Transverse colon (tissue), 4 donors: ENCODE data around the gene PCP4L1. TPM values are rescaled to one million over a fixed set of nuclear protein-coding genes. Genes with fewer than 3 reads are reported as not detected.

ENCODE experiments used
- DNase-seq: peaks from one replicate; pipeline ENCODE4 v3.0.0-alpha.2; 2019
- H3K27ac ChIP-seq, 4 donors: fragments of 200-600 bp; sonication (generic); 2 replicates each; pipeline ENCODE4 v1.5.1; 2016 to 2018; ENCODE audit warnings: inconsistent platforms in 4 of 4
- H3K27me3 ChIP-seq: fragments of 200-600 bp; sonication (generic); 2 replicates; pipeline ENCODE4 v1.5.1; 2017; ENCODE audit warnings: inconsistent platforms
- H3K36me3 ChIP-seq, 4 donors: fragments of 200-600 bp; sonication (generic); 2 replicates each; pipeline ENCODE4 v1.5.1; 2017 to 2019; ENCODE audit warnings: inconsistent platforms in 4 of 4
- H3K4me1 ChIP-seq, 4 donors: fragments of 200-600 bp; sonication (generic); 2 replicates each; pipeline ENCODE4 v1.5.1; 2017 to 2020; ENCODE audit warnings: inconsistent platforms in 4 of 4
- H3K4me3 ChIP-seq, 4 donors: fragments of 200-600 bp; sonication (generic); 1 replicate in 1 of 4; 2 replicates in 3 of 4; pipeline versions ENCODE4 v1.5.1 to v1.6.1; 2017 to 2019; ENCODE audit warnings: inconsistent platforms in 4 of 4
- H3K9me3 ChIP-seq, 2 donors: fragments of 200-600 bp; sonication (generic); 2 replicates each; pipeline ENCODE4 v1.5.1; 2017 to 2019; ENCODE audit warnings: inconsistent platforms in 2 of 2
- EP300 ChIP-seq: sonication (generic); formaldehyde crosslinking; IDR thresholded peaks from one replicate; pipeline ENCODE4 v1.6.1; 2017; ENCODE audit warnings: antibody characterized with exemption, low read depth
- POLR2A ChIP-seq: fragments of 450-650 bp; IDR thresholded peaks from one replicate; pipeline ENCODE4 v1.6.1; 2016; ENCODE audit warnings: antibody characterized with exemption, mild to moderate bottlenecking, moderate library complexity
- POLR2AphosphoS5 ChIP-seq, 3 donors: sonication (generic); formaldehyde crosslinking; IDR thresholded peaks; one replicate each; pipeline ENCODE4 v1.6.1; 2016; ENCODE audit warnings: antibody characterized with exemption in 3 of 3
- WGBS, 2 donors: methylation state at CpG; one replicate each; pipeline ENCODE4 v1.1.5; 2018; ENCODE audit warnings: low coverage in 1 of 2; 5-methylcytosine and 5-hydroxymethylcytosine counted together
- in situ Hi-C, 4 donors: fragments of 200-750 bp; cut with MboI; loops; one replicate each; pipeline versions ENCODE4 v1.15.0 to v1.15.1; 2017; ENCODE audit warnings: low sequenced_read_pairs in 3 of 4, low pct_ligation_motif_present in 1 of 4, low pct_unique_long_range_greater_than_20kb in 1 of 4
- intact Hi-C: fragments of 100-400 bp; cut with DNase I; formaldehyde crosslinking; loops from one replicate; pipeline ENCODE4 v1.15.1; 2023; ENCODE audit warnings: low total_unique reads
- total RNA-seq, 4 donors: library from RNA; depleted of rRNA; stranded (reverse); fragments of >200 nt; gene quantifications; one replicate each; pipeline ENCODE4 v1.1.0, GENCODE V29; 2016
- TF ChIP-seq, protein P1 (sequence below), 5 experiments: fragments of 200-600 bp in 3 of 5; fragments of 450-650 bp in 2 of 5; sonication (generic) in 3 of 5; IDR thresholded peaks; 1 replicate in 2 of 5; 2 replicates in 3 of 5; pipeline ENCODE4 v1.5.1; 2016 to 2017; ENCODE audit warnings: antibody characterized with exemption in 5 of 5, inconsistent platforms in 3 of 5, mild to moderate bottlenecking in 2 of 5, moderate library complexity in 1 of 5

Gene PCP4L1
- total RNA-seq, 4 donors from 2014 or later: 1.8 to 2.1 TPM; not detected in 2

DNA sequence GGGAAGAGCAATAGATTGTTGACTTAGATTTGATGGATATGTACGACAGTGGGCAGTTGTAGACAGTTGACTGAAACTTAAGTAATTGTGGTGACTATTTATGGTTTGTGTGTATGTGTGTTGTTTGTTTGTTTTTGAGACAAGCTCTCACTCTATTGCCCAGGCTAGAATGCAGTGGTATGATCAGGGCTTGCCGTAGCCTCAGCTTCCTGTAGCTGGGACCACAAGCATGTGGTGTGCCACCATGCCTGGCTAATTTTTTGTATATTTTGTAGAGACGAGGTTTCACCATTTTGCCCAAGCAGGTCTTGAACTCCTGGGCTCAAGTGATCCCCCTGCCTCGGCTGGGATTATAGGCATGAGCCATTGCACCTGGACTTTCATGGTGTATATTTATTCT lies 65.5 kb downstream of the PCP4L1 start:
- WGBS, 2 donors: 61 to 80% methylated on average over 2 to 4 of the region's 4 CpGs

DNA sequence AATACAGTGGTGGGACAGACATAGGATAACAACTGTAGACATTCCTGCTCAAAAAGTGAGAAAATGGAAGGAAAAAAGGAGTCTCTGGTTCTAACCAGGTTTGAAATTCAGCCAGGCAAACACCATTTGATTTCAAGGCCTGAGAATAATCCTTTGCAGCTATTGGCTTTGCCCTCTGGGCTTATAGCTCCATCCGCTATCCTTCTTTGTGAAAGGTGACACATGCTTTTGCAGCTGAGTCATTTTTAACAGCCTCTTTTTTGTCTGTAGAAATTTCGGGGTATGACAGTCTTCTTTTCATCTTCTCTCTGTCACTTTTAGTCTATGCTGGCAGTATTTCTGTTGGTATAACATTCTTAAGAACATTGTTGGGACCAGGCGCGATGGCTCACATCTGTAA lies 71.8 kb downstream of the PCP4L1 start:
- H3K4me3 ChIP-seq: no peak overlapping the region
- TF ChIP-seq, protein P1, sequence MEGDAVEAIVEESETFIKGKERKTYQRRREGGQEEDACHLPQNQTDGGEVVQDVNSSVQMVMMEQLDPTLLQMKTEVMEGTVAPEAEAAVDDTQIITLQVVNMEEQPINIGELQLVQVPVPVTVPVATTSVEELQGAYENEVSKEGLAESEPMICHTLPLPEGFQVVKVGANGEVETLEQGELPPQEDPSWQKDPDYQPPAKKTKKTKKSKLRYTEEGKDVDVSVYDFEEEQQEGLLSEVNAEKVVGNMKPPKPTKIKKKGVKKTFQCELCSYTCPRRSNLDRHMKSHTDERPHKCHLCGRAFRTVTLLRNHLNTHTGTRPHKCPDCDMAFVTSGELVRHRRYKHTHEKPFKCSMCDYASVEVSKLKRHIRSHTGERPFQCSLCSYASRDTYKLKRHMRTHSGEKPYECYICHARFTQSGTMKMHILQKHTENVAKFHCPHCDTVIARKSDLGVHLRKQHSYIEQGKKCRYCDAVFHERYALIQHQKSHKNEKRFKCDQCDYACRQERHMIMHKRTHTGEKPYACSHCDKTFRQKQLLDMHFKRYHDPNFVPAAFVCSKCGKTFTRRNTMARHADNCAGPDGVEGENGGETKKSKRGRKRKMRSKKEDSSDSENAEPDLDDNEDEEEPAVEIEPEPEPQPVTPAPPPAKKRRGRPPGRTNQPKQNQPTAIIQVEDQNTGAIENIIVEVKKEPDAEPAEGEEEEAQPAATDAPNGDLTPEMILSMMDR (IDR thresholded peaks at IDR 0.05): no peak
- no peak for TF ChIP-seq POLR2A
- TF ChIP-seq POLR2AphosphoS5 (IDR thresholded peaks at IDR 0.05): no peak
- no peaks in the 10 kb centered on the region for H3K27me3 ChIP-seq
- no peak for DNase-seq
- H3K4me1 ChIP-seq: no peaks in the 10 kb centered on the region
- no peaks in the 10 kb centered on the region for H3K9me3 ChIP-seq
- peaks cover 0 to 78% (median 34%) of the 10 kb centered on the region in 4 donors for H3K36me3 ChIP-seq
- intact Hi-C loops: no loop called here
- 65 to 85% methylated on average over 2 to 4 of the region's 4 CpGs for WGBS, 2 donors
- no peak overlapping the region for H3K27ac ChIP-seq
- in situ Hi-C loops: no loop called here

More for the DNA sequence above, 65.5 kb downstream of the PCP4L1 start:
- H3K27me3 ChIP-seq: no peaks in the 10 kb centered on the region
- H3K9me3 ChIP-seq: no peaks in the 10 kb centered on the region
- no peak overlapping the region for H3K4me3 ChIP-seq
- intact Hi-C loops: no loop called here
- H3K27ac ChIP-seq: no peak overlapping the region
- H3K4me1 ChIP-seq: no peaks in the 10 kb centered on the region
- no peak for TF ChIP-seq POLR2AphosphoS5 (IDR thresholded peaks at IDR 0.05)
- TF ChIP-seq POLR2A: no peak
- TF ChIP-seq, protein P1 (IDR thresholded peaks at IDR 0.05): no peak
- TF ChIP-seq EP300: no peak
- in situ Hi-C loops: no loop called here
- no peak for DNase-seq
- H3K36me3 ChIP-seq: peaks cover 0 to 44% (median 11%) of the 10 kb centered on the region in 4 donors

GRCh38 chr1:161333166-161333565 lies 74.6 kb downstream of the PCP4L1 start:
- Histone ChIP-seq H3K9me3 (no peaks in the 10 kb centered on the region), H3K36me3 (peaks cover 0 to 77% (median 28%) of the 10 kb centered on the region in 4 donors), H3K27me3 (no peaks in the 10 kb centered on the region), H3K27ac (no peak overlapping the region), H3K4me3 (no peak overlapping the region), H3K4me1 (no peaks in the 10 kb centered on the region)
- 84 to 96% methylated on average over 5 to 9 of the region's 9 CpGs for WGBS, 2 donors
- intact Hi-C loops: no loop called here
- TF ChIP-seq POLR2AphosphoS5 (IDR thresholded peaks at IDR 0.05) (no peak), EP300 (no peak), POLR2A (no peak)
- TF ChIP-seq, protein P1 (IDR thresholded peaks at IDR 0.05): no peak
- in situ Hi-C loops: no loop called here
- DNase-seq: no peak

Other genes with a start within 250 kb of the PCP4L1 start
- gene F11R, start 237.6 kb upstream of the PCP4L1 start, total RNA-seq: 100 to 1,000 TPM in 2 of 4 donors, 10 to 100 TPM in 2; 91.7 to 126 (median 105) TPM
- 100 to 1,000 TPM; 104 to 224 (median 191) TPM for gene TSTD1, start 219.8 kb upstream of the PCP4L1 start, total RNA-seq
- 10 to 100 TPM; 34.4 to 78.2 (median 64.9) TPM for gene USF1, start 212.8 kb upstream of the PCP4L1 start, total RNA-seq
- 10 to 100 TPM in 1 of 4 donors, 1 to 10 TPM in 2, under 1 TPM in 1; 0.60 to 11.0 (median 4.4) TPM for gene ARHGAP30, start 188.9 kb upstream of the PCP4L1 start, total RNA-seq
- 1 to 10 TPM in 1 of 4 donors, under 1 TPM in 2, not detected in 1; 0.37 to 4.0 (median 0.82) TPM for gene NECTIN4, start 169.2 kb upstream of the PCP4L1 start, total RNA-seq
- gene KLHDC9, start 160.4 kb upstream of the PCP4L1 start, total RNA-seq: 10 to 100 TPM in 1 of 4 donors, 1 to 10 TPM in 1, under 1 TPM in 1, not detected in 1; 0.80 to 16.9 (median 8.7) TPM
- 10 to 100 TPM; 28.9 to 70.5 (median 45.9) TPM for gene PFDN2, start 140.7 kb upstream of the PCP4L1 start, total RNA-seq
- 10 to 100 TPM; 45.6 to 83.0 (median 75.4) TPM for gene NIT1, start 140.6 kb upstream of the PCP4L1 start, total RNA-seq
- 10 to 100 TPM; 30.3 to 73.7 (median 38.6) TPM for gene DEDD, start 126.1 kb upstream of the PCP4L1 start, total RNA-seq
- gene UFC1, start 104.8 kb upstream of the PCP4L1 start, total RNA-seq: 10 to 100 TPM; 30.1 to 96.4 (median 51.5) TPM
- gene USP21, start 99.2 kb upstream of the PCP4L1 start, total RNA-seq: 10 to 100 TPM; 19.5 to 75.9 (median 35.3) TPM
- gene PPOX, start 92.3 kb upstream of the PCP4L1 start, total RNA-seq: 10 to 100 TPM in 2 of 4 donors, 1 to 10 TPM in 2; 2.8 to 19.2 (median 11.8) TPM
- gene B4GALT3, start 81.2 kb upstream of the PCP4L1 start, total RNA-seq: 10 to 100 TPM in 3 of 4 donors, 1 to 10 TPM in 1; 3.0 to 71.4 (median 26.6) TPM
- gene ADAMTS4, start 59.7 kb upstream of the PCP4L1 start, total RNA-seq: 10 to 100 TPM in 2 of 4 donors, 1 to 10 TPM in 2; 1.2 to 34.8 (median 7.2) TPM
- gene NDUFS2, start 56.4 kb upstream of the PCP4L1 start, total RNA-seq: 100 to 1,000 TPM in 3 of 4 donors, 10 to 100 TPM in 1; 82.6 to 209 (median 144) TPM
- 100 to 1,000 TPM in 1 of 4 donors, 10 to 100 TPM in 3; 20.9 to 194 (median 49.2) TPM for gene FCER1G, start 43.5 kb upstream of the PCP4L1 start, total RNA-seq
- gene APOA2, start 35.1 kb upstream of the PCP4L1 start, total RNA-seq: not detected
- 10 to 100 TPM in 2 of 4 donors, 1 to 10 TPM in 2; 5.8 to 21.4 (median 12.6) TPM for gene TOMM40L, start 32.7 kb upstream of the PCP4L1 start, total RNA-seq
- not detected for gene NR1I3, start 20.5 kb upstream of the PCP4L1 start, total RNA-seq
- 1 to 10 TPM; 1.4 to 3.0 (median 1.6) TPM for gene MPZ, start 51.2 kb downstream of the PCP4L1 start, total RNA-seq
- gene SDHC, start 55.6 kb downstream of the PCP4L1 start, total RNA-seq: 100 to 1,000 TPM in 1 of 4 donors, 10 to 100 TPM in 3; 32.1 to 223 (median 52.5) TPM
- gene CFAP126, start 109.1 kb downstream of the PCP4L1 start, total RNA-seq: not detected
- gene FCGR2A, start 246.7 kb downstream of the PCP4L1 start, total RNA-seq: 10 to 100 TPM; 10.7 to 37.8 (median 17.8) TPM